Mesenchymal stem cell (in vitro differentiated cells and primary cell): ENCODE data around the gene TRIM67.

ENCODE experiments used
- DNase-seq: peaks from one replicate; pipeline ENCODE4 v3.0.0-alpha.2; 2013
- H2AFZ ChIP-seq: one replicate; pipeline ENCODE4 v1.6.1; 2013; ENCODE audit warnings: low read depth, mild to moderate bottlenecking, control low read depth, inconsistent platforms, low read length, moderate library complexity
- H2AK5ac ChIP-seq: 2 replicates; pipeline ENCODE4 v1.6.1; 2013; ENCODE audit warnings: low read length, moderate library complexity, mild to moderate bottlenecking, inconsistent platforms; ENCODE audit not compliant: severe bottlenecking
- H2BK120ac ChIP-seq: one replicate; pipeline ENCODE4 v1.6.1; 2013; ENCODE audit warnings: low read depth, mild to moderate bottlenecking, inconsistent platforms, low read length, moderate library complexity
- H2BK12ac ChIP-seq, 2 experiments: one replicate each; pipeline ENCODE4 v1.6.1; 2013; ENCODE audit warnings: inconsistent platforms in 2 of 2, low read length in 2 of 2, mild to moderate bottlenecking in 2 of 2, moderate library complexity in 2 of 2, control low read depth in 1 of 2
- H2BK15ac ChIP-seq: one replicate; pipeline ENCODE4 v1.6.1; 2013; ENCODE audit warnings: mild to moderate bottlenecking, low read depth, inconsistent platforms; ENCODE audit not compliant: poor library complexity, severe bottlenecking
- H2BK5ac ChIP-seq: 2 replicates; pipeline ENCODE4 v1.6.1; 2013; ENCODE audit warnings: low read depth, mild to moderate bottlenecking, low read length, control low read depth, inconsistent platforms; ENCODE audit not compliant: poor library complexity, severe bottlenecking
- H3K14ac ChIP-seq, 2 experiments: one replicate each; pipeline ENCODE4 v1.6.1; 2013; ENCODE audit warnings: inconsistent platforms in 2 of 2, low read length in 2 of 2, control low read depth in 1 of 2, mild to moderate bottlenecking in 1 of 2, moderate library complexity in 1 of 2
- H3K18ac ChIP-seq, 2 experiments: one replicate each; pipeline ENCODE4 v1.6.1; 2013; ENCODE audit warnings: inconsistent platforms in 2 of 2, low read length in 2 of 2, control low read depth in 1 of 2, low read depth in 1 of 2, mild to moderate bottlenecking in 1 of 2
- H3K23ac ChIP-seq, 2 experiments: one replicate each; pipeline ENCODE4 v1.6.1; 2013; ENCODE audit warnings: inconsistent platforms in 2 of 2, low read length in 2 of 2, mild to moderate bottlenecking in 2 of 2, moderate library complexity in 2 of 2, control low read depth in 1 of 2
- H3K27ac ChIP-seq: 2 replicates; pipeline ENCODE4 v1.5.1; 2013; ENCODE audit warnings: mild to moderate bottlenecking, moderate library complexity, low read length, control low read depth, inconsistent platforms; ENCODE audit not compliant: poor library complexity, severe bottlenecking
- H3K27me3 ChIP-seq, 2 experiments: 2 replicates each; pipeline versions ENCODE4 v1.6.1 to v1.7.0; 2013; ENCODE audit warnings: low read length in 2 of 2, mild to moderate bottlenecking in 2 of 2, moderate library complexity in 2 of 2, control low read depth in 1 of 2, inconsistent platforms in 1 of 2; ENCODE audit not compliant: control insufficient read depth in 1 of 2, insufficient read depth in 1 of 2
- H3K36me3 ChIP-seq, 2 experiments: 2 replicates each; pipeline versions ENCODE4 v1.6.1 to v1.7.0; 2013; ENCODE audit warnings: low read length in 2 of 2, control low read depth in 1 of 2, inconsistent platforms in 1 of 2, low read depth in 1 of 2, mild to moderate bottlenecking in 1 of 2; ENCODE audit not compliant: insufficient read depth in 2 of 2, control insufficient read depth in 1 of 2
- H3K4ac ChIP-seq, 2 experiments: one replicate each; pipeline ENCODE4 v1.6.1; 2013; ENCODE audit warnings: inconsistent platforms in 2 of 2, low read length in 2 of 2, mild to moderate bottlenecking in 2 of 2, moderate library complexity in 2 of 2, control low read depth in 1 of 2, low read depth in 1 of 2
- H3K4me1 ChIP-seq: 2 replicates; pipeline ENCODE4 v1.6.1; 2013; ENCODE audit warnings: low read depth, low read length, control low read depth; ENCODE audit not compliant: control insufficient read depth, insufficient read depth
- H3K4me2 ChIP-seq: 2 replicates; pipeline ENCODE4 v1.6.1; 2013; ENCODE audit warnings: low read length, mild to moderate bottlenecking, inconsistent platforms; ENCODE audit not compliant: poor library complexity, severe bottlenecking
- H3K4me3 ChIP-seq, 2 experiments: 2 replicates each; pipeline versions ENCODE4 v1.5.1 to v1.7.0; 2013; ENCODE audit warnings: low read length in 2 of 2, mild to moderate bottlenecking in 2 of 2, control low read depth in 1 of 2, low read depth in 1 of 2; ENCODE audit not compliant: insufficient read depth in 1 of 2
- H3K79me1 ChIP-seq: replicated peaks from 2 replicates; pipeline ENCODE4 v1.6.1; 2013; ENCODE audit warnings: mild to moderate bottlenecking, control low read depth, low read length, inconsistent platforms; ENCODE audit not compliant: poor library complexity, severe bottlenecking
- H3K9ac ChIP-seq: 2 replicates; pipeline ENCODE4 v1.7.0; 2013; ENCODE audit warnings: mild to moderate bottlenecking, low read length, moderate library complexity
- H3K9me3 ChIP-seq: 2 replicates; pipeline ENCODE4 v1.7.0; 2013; ENCODE audit warnings: mild to moderate bottlenecking, low read length; ENCODE audit not compliant: control insufficient read depth
- H4K8ac ChIP-seq: one replicate; pipeline ENCODE4 v1.6.1; 2013; ENCODE audit warnings: inconsistent platforms, mild to moderate bottlenecking, low read length, moderate library complexity
- H4K91ac ChIP-seq: one replicate; pipeline ENCODE4 v1.6.1; 2013; ENCODE audit warnings: mild to moderate bottlenecking, low read length, inconsistent platforms
- WGBS: methylation state at CpG from one replicate; pipeline ENCODE4 v1.1.7; 2013; ENCODE audit warnings: mixed read lengths; 5-methylcytosine and 5-hydroxymethylcytosine counted together

Gene TRIM67

DNA sequence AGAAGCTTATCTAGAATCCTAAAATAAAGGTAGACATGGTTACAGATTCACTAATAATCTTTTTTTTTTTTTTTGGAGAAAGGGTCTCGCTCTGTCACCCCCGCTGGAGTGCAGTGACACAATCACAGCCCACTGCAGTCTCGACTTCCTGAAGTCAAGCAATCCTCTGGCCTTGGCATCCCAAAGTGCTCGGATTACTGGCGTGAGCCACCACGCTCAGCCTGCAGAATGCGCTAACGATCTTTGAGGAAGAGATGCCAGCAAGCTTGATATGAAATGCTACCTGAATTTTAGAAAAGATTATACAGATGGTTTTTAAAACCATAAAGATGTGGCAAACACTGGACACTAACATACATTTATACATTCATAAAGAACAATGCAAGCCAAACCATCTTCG is 75.1 kb downstream of the TRIM67 start:
- no peak overlapping the region for H2BK5ac ChIP-seq

GRCh38 chr1:231238298-231238697 is 76.4 kb downstream of the TRIM67 start:
- Histone ChIP-seq H2BK5ac (no peak overlapping the region), H3K14ac (no peak overlapping the region), H3K27me3 (no peaks in the 10 kb centered on the region), H3K4ac (no peak overlapping the region), H3K9ac (no peak overlapping the region), H2AK5ac (no peak overlapping the region), H3K9me3 (no peaks in the 10 kb centered on the region), H2BK120ac (no peak overlapping the region), H3K36me3 (peaks cover 3 to 40% of the 10 kb centered on the region in 2 experiments), H3K4me1 (peaks cover 2% of the 10 kb centered on the region), H3K23ac (no peak overlapping the region), H4K8ac (no peak overlapping the region), H4K91ac (no peak overlapping the region), H3K4me3 (no peak overlapping the region), H3K79me1 (peaks cover 27% of the 10 kb centered on the region), H3K27ac (no peak overlapping the region), H2BK12ac (no peak overlapping the region), H2BK15ac (no peak overlapping the region), H3K18ac (no peak overlapping the region), H3K4me2 (no peak overlapping the region), H2AFZ (no peak overlapping the region)
- DNase-seq, result no peak
- WGBS, result 92% methylated on average over 1 of the region's 1 CpG

More for the DNA sequence above, 75.1 kb downstream of the TRIM67 start:
- Histone ChIP-seq H4K91ac (no peak overlapping the region), H3K9me3 (no peaks in the 10 kb centered on the region), H3K4me2 (no peak overlapping the region), H3K36me3 (peaks cover 5 to 52% of the 10 kb centered on the region in 2 experiments), H3K27ac (no peak overlapping the region), H3K4me1 (peaks cover 4% of the 10 kb centered on the region), H2AFZ (no peak overlapping the region), H3K4ac (no peak overlapping the region), H3K4me3 (no peak overlapping the region), H4K8ac (no peak overlapping the region), H3K23ac (no peak overlapping the region), H3K27me3 (no peaks in the 10 kb centered on the region), H2AK5ac (no peak overlapping the region), H3K14ac (no peak overlapping the region), H3K18ac (no peak overlapping the region), H2BK120ac (no peak overlapping the region), H3K9ac (no peak overlapping the region), H3K79me1 (peaks cover 34% of the 10 kb centered on the region), H2BK12ac (no peak overlapping the region), H2BK15ac (no peak overlapping the region)
- DNase-seq, result no peak
- 96% methylated on average over 7 of the region's 9 CpGs for WGBS

GRCh38 chr1:231240531-231240882 is 78.6 kb downstream of the TRIM67 start:
- peak overlapping the region; percentile 79 for H2AFZ ChIP-seq
- H4K91ac ChIP-seq, result peak overlapping the region; percentile 44
- no peak overlapping the region for H2BK120ac ChIP-seq
- H3K4me3 ChIP-seq, result peak overlapping the region; percentile 70 to 93
- peak overlapping the region; percentile 90 for H4K8ac ChIP-seq
- peak overlapping the region; percentile 94 for H3K9ac ChIP-seq
- H3K27ac ChIP-seq, result no peak overlapping the region
- H3K27me3 ChIP-seq, result no peaks in the 10 kb centered on the region
- no peaks in the 10 kb centered on the region for H3K9me3 ChIP-seq
- H3K79me1 ChIP-seq, result peaks cover 30% of the 10 kb centered on the region
- peak overlapping the region; percentile 71 for H3K4me2 ChIP-seq
- peak overlapping the region; percentile 66 to 75 for H3K4ac ChIP-seq
- H3K14ac ChIP-seq, result no peak overlapping the region
- H2BK5ac ChIP-seq, result no peak overlapping the region
- no peak overlapping the region for H3K23ac ChIP-seq
- peak; percentile 39 for DNase-seq
- 7% methylated on average over 13 of the region's 13 CpGs for WGBS
- no peak overlapping the region for H2BK12ac ChIP-seq
- H3K36me3 ChIP-seq, result peaks cover 3 to 34% of the 10 kb centered on the region in 2 experiments
- peak overlapping the region; percentile 19 for H2BK15ac ChIP-seq
- no peaks in the 10 kb centered on the region for H3K4me1 ChIP-seq
- no peak overlapping the region for H2AK5ac ChIP-seq
- peak overlapping the region; percentile 67 for H3K18ac ChIP-seq

- Histone ChIP-seq H2AFZ (peak within 1 kb of the TSS; percentile 93), H3K27ac (peak within 1 kb of the TSS; percentile 55), H3K9me3 (no peaks in the 10 kb centered on the region), H4K8ac (peak within 1 kb of the TSS; percentile 90), H2BK12ac (no peak within 1 kb of the TSS), H3K79me1 (peaks cover 31% of the 10 kb centered on the region), H3K9ac (peak within 1 kb of the TSS; percentile 94), H3K23ac (no peak within 1 kb of the TSS), H3K4me3 (peak within 1 kb of the TSS; percentile 70 to 93), H3K4me1 (no peaks in the 10 kb centered on the region), H3K4ac (peak within 1 kb of the TSS; percentile 66 to 75), H3K18ac (peak within 1 kb of the TSS; percentile 67 to 91), H4K91ac (peak within 1 kb of the TSS; percentile 44), H3K4me2 (peak within 1 kb of the TSS; percentile 71), H2AK5ac (no peak within 1 kb of the TSS), H3K14ac (peak within 1 kb of the TSS in 1 of 2 experiments; percentile 61), H2BK5ac (no peak within 1 kb of the TSS), H3K27me3 (no peaks in the 10 kb centered on the region), H2BK120ac (peak within 1 kb of the TSS; percentile 21), H3K36me3 (peaks cover 3 to 30% of the 10 kb centered on the region in 2 experiments), H2BK15ac (peak within 1 kb of the TSS; percentile 19)
- DNase-seq, result peak; percentile 88
- WGBS, result under 1% methylated on average over 43 of the region's 51 CpGs
Measured at GRCh38 chr1:231240883-231241735, 79.3 kb downstream of the TRIM67 start, which contains the start of gene GNPAT. Gene GNPAT, plus strand, starts transcription at chr1:231241212. Its CDS starts 167 bp downstream, at chr1:231241379.
